ENCODE data around the gene WASHC2A. TPM values are rescaled to one million over a fixed set of nuclear protein-coding genes. Genes with fewer than 3 reads are reported as not detected.
"Not testable (repeated sequence)": the region's sequence is repeated elsewhere in the genome, so short reads cannot be mapped to it uniquely, and the experiment has no call there.

The WASHC2A gene
- total and polyA plus RNA-seq, 2 of the 4 experiments (the other 2 are of a cell fraction) = 22.6 to 29.4 TPM

DNA sequence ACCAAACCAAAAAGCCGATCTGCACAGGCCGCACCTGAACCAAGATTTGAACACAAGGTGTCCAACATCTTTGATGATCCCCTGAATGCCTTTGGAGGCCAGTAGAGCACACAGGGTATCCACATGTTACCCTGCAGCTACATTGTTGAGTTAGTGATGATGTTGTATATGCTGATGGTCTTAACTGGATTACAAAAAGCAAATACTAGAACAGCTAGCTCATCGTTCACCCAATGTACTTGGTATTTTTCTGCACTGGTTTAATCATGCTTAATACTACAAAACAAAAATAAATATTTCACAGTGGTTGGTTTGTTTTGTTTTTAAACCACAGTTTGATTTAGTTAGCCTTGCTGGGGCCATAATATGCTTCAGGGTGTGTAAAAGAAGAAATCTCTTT lies 65.1 kb downstream of the WASHC2A start:
- in situ Hi-C loops (cut with MboI; ENCODE audit: low sequenced_read_pairs); H3K9me1 ChIP-seq (ENCODE audit: insufficient read depth, low read length); H3K4me3 ChIP-seq (ENCODE audit: insufficient read depth, low read depth, low read length); intact Hi-C loops (cut with micrococcal nuclease); H2AFZ ChIP-seq (replicated peaks; ENCODE audit: low read length, poor library complexity); H2AK5ac ChIP-seq (ENCODE audit: low read depth, low read length); H2BK20ac ChIP-seq (ENCODE audit: low read depth, low read length); H3K4me1 ChIP-seq (ENCODE audit: control insufficient read depth, insufficient read depth, low read length); H3K56ac ChIP-seq (ENCODE audit: extremely low read depth, insufficient read depth, low read length); H3K14ac ChIP-seq (replicated peaks; ENCODE audit: low read depth, low read length); H2AK9ac ChIP-seq (replicated peaks; ENCODE audit: low read depth, low read length, poor library complexity); POLR2A ChIA-PET (ENCODE audit: unreplicated experiment); H3K27me3 ChIP-seq (ENCODE audit: control insufficient read depth, insufficient read depth, low read length); H4K91ac ChIP-seq (ENCODE audit: insufficient read depth, low read depth, low read length); H2BK120ac ChIP-seq (ENCODE audit: low read depth, low read length); H2BK5ac ChIP-seq (ENCODE audit: low read depth, low read length, poor library complexity, severe bottlenecking); H3K9me3 ChIP-seq (ENCODE audit: control insufficient read depth, insufficient read depth, low read length); CTCF ChIA-PET; H2BK15ac ChIP-seq (ENCODE audit: low read depth, low read length); H4K5ac ChIP-seq (ENCODE audit: low read depth, low read length); H3K79me1 ChIP-seq (ENCODE audit: low read depth in 1 of 2, low read length in 2 of 2); H3K4me2 ChIP-seq (ENCODE audit: low read depth, low read length); H4K8ac ChIP-seq (ENCODE audit: low read depth in 2 of 2, low read length in 2 of 2); H3K9ac ChIP-seq (ENCODE audit: low read depth, low read length); H3K23ac ChIP-seq (ENCODE audit: low read depth, low read length); dilution Hi-C loops (cut with HindIII; ENCODE audit: low sequenced_read_pairs, unreplicated experiment); H3K4ac ChIP-seq (ENCODE audit: low read depth, low read length); H3K18ac ChIP-seq (ENCODE audit: low read depth, low read length); H4K20me1 ChIP-seq (ENCODE audit: insufficient read depth, low read length); H3K27ac ChIP-seq (ENCODE audit: insufficient read depth, low read length): not testable (repeated sequence)
- WGBS, 2 experiments (ENCODE audit: extremely low coverage in 2 of 2, insufficient read length in 1 of 2) = no CpG with 5 or more reads among the region's 3 CpGs
- peak; percentile 92 for ATAC-seq (ENCODE audit: low read depth)
- TSS peak; percentile 88 for BruUV-seq (replicated peaks)
- peak; percentile 47 for DNase-seq
- H3K36me3 ChIP-seq (ENCODE audit: control insufficient read depth, insufficient read depth, low read length) = peaks cover 11% of the 10 kb centered on the region; the same call in 1 of the 2 replicates

GRCh38 chr10:50143512-50144174 lies 75.9 kb downstream of the WASHC2A start:
- H2AK5ac ChIP-seq (ENCODE audit: low read depth, low read length); H4K20me1 ChIP-seq (ENCODE audit: insufficient read depth, low read length); BruUV-seq (replicated peaks); H3K4me3 ChIP-seq (ENCODE audit: insufficient read depth, low read depth, low read length); H4K91ac ChIP-seq (ENCODE audit: insufficient read depth, low read depth, low read length); H3K9me1 ChIP-seq (ENCODE audit: insufficient read depth, low read length); H3K14ac ChIP-seq (replicated peaks; ENCODE audit: low read depth, low read length); POLR2A ChIA-PET (ENCODE audit: unreplicated experiment); H3K27ac ChIP-seq (ENCODE audit: insufficient read depth, low read length); dilution Hi-C loops (cut with HindIII; ENCODE audit: low sequenced_read_pairs, unreplicated experiment); DNase-seq; H3K56ac ChIP-seq (ENCODE audit: extremely low read depth, insufficient read depth, low read length); ATAC-seq (ENCODE audit: low read depth); H3K23ac ChIP-seq (ENCODE audit: low read depth, low read length); H2BK120ac ChIP-seq (ENCODE audit: low read depth, low read length); H3K36me3 ChIP-seq (ENCODE audit: control insufficient read depth, insufficient read depth, low read length); H2BK15ac ChIP-seq (ENCODE audit: low read depth, low read length); H3K4me1 ChIP-seq (ENCODE audit: control insufficient read depth, insufficient read depth, low read length); in situ Hi-C loops (cut with MboI; ENCODE audit: low sequenced_read_pairs); CTCF ChIA-PET; H3K27me3 ChIP-seq (ENCODE audit: control insufficient read depth, insufficient read depth, low read length); H3K9ac ChIP-seq (ENCODE audit: low read depth, low read length); H4K8ac ChIP-seq (ENCODE audit: low read depth in 2 of 2, low read length in 2 of 2); H2BK5ac ChIP-seq (ENCODE audit: low read depth, low read length, poor library complexity, severe bottlenecking); H3K4ac ChIP-seq (ENCODE audit: low read depth, low read length); H3K4me2 ChIP-seq (ENCODE audit: low read depth, low read length); H2AFZ ChIP-seq (replicated peaks; ENCODE audit: low read length, poor library complexity); H3K79me1 ChIP-seq (ENCODE audit: low read depth in 1 of 2, low read length in 2 of 2); H2BK20ac ChIP-seq (ENCODE audit: low read depth, low read length); H4K5ac ChIP-seq (ENCODE audit: low read depth, low read length); H3K9me3 ChIP-seq (ENCODE audit: control insufficient read depth, insufficient read depth, low read length); H2AK9ac ChIP-seq (replicated peaks; ENCODE audit: low read depth, low read length, poor library complexity); H3K18ac ChIP-seq (ENCODE audit: low read depth, low read length); intact Hi-C loops (cut with micrococcal nuclease): not testable (repeated sequence)
- WGBS, 2 experiments (ENCODE audit: extremely low coverage in 2 of 2, insufficient read length in 1 of 2) = no CpG with 5 or more reads among the region's 10 CpGs
